OCI-LY7 (cell line): ENCODE results near the gene DHX57.

Source experiments
- CTCF ChIP-seq: fragments of 200-600 bp; sonication (generic); conservative IDR thresholded peaks from 2 replicates; pipeline ENCODE4 v1.5.1; 2014; ENCODE audit warnings: mild to moderate bottlenecking, antibody characterized with exemption, low read length, moderate library complexity, mixed read lengths
- EZH2phosphoT487 ChIP-seq: fragments of 200-600 bp; sonication (generic); IDR thresholded peaks from 2 replicates; pipeline ENCODE4 v1.6.1; 2018; ENCODE audit warnings: low read depth, borderline replicate concordance, mild to moderate bottlenecking, mixed run types, antibody characterized with exemption, low read length, moderate library complexity, mixed read lengths

- TF ChIP-seq CTCF (no peak), EZH2phosphoT487 (no peak)
Measured at GRCh38 chr2:38775097-38775920, 100.4 kb downstream of the DHX57 start.
